Upper lobe of right lung (tissue), 1 donor: ENCODE measurements around the gene MRGPRX2. TPM values are rescaled to one million over a fixed set of nuclear protein-coding genes. Genes with fewer than 3 reads are reported as not detected.

Experiments
- ATAC-seq: fragments of 200-7000 bp; cut with Tn5 transposase; one replicate; pipeline ENCODE4 v1.9.1; 2020; ENCODE audit warnings: mild to moderate bottlenecking, moderate library complexity
- DNase-seq: peaks from one replicate; pipeline ENCODE4 v3.0.0-alpha.2; 2020
- H3K27ac ChIP-seq: fragments of 200-600 bp; one replicate; pipeline ENCODE4 v1.8.0; 2022
- H3K27me3 ChIP-seq: fragments of 200-600 bp; one replicate; pipeline ENCODE4 v1.8.0; 2022; ENCODE audit warnings: mild to moderate bottlenecking
- H3K36me3 ChIP-seq: fragments of 200-600 bp; one replicate; pipeline ENCODE4 v1.8.0; 2022
- H3K4me1 ChIP-seq: fragments of 200-600 bp; one replicate; pipeline ENCODE4 v1.8.0; 2022
- H3K4me3 ChIP-seq: fragments of 200-600 bp; one replicate; pipeline ENCODE4 v1.8.0; 2022; ENCODE audit warnings: mild to moderate bottlenecking
- H3K9me3 ChIP-seq: fragments of 200-600 bp; one replicate; pipeline ENCODE4 v1.8.0; 2022
- intact Hi-C: fragments of 100-400 bp; cut with DNase I; formaldehyde crosslinking; loops from one replicate; pipeline ENCODE4 v1.11.0; 2022
- total RNA-seq: library from RNA; stranded (reverse); fragmentation: NEBNext Ultra II Directional; extraction: Animal tissue kit (Norgen Biotek cat#: 25700); gene quantifications from one replicate; pipeline ENCODE4 v1.2.1, GENCODE V29; 2021
- TF ChIP-seq, protein P1 (sequence below): fragments of 200-600 bp; IDR thresholded peaks from one replicate; pipeline ENCODE4 v1.8.0; 2022; ENCODE audit warnings: antibody characterized with exemption
- donor health status: DM: no; HTN: yes; CAD: no; lungs with severe emphysema.

Gene MRGPRX2
- total RNA-seq, 1 donor from 2014 or later = not detected

DNA sequence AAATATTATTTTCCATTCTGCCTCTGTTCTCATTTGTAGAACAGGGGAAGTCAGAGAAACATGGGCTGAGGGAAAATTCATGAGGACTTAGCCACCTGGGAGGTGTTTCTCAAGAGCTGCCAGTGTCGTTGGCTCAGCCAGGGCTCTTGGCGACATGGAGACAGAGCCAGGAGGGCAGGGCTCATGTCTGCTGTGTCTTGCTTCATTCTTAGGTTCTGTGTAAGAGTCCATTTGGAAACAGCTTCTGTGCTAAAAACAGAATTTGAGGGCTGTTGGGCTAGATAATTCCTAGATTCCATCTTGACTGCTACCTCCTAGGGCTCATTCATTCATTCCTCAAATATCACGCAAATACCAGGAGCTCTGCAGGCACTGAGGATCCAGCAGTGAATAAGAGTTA is 15.1 kb upstream of the MRGPRX2 start:
- Histone ChIP-seq H3K4me1 (no peaks in the 10 kb centered on the region), H3K36me3 (no peaks in the 10 kb centered on the region), H3K4me3 (no peak overlapping the region), H3K27ac (no peak overlapping the region), H3K9me3 (no peaks in the 10 kb centered on the region), H3K27me3 (no peaks in the 10 kb centered on the region)
- TF ChIP-seq, protein P1, sequence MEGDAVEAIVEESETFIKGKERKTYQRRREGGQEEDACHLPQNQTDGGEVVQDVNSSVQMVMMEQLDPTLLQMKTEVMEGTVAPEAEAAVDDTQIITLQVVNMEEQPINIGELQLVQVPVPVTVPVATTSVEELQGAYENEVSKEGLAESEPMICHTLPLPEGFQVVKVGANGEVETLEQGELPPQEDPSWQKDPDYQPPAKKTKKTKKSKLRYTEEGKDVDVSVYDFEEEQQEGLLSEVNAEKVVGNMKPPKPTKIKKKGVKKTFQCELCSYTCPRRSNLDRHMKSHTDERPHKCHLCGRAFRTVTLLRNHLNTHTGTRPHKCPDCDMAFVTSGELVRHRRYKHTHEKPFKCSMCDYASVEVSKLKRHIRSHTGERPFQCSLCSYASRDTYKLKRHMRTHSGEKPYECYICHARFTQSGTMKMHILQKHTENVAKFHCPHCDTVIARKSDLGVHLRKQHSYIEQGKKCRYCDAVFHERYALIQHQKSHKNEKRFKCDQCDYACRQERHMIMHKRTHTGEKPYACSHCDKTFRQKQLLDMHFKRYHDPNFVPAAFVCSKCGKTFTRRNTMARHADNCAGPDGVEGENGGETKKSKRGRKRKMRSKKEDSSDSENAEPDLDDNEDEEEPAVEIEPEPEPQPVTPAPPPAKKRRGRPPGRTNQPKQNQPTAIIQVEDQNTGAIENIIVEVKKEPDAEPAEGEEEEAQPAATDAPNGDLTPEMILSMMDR = no peak
- no peak for ATAC-seq
- intact Hi-C loops = loop anchor here (10.0 kb wide), 1 partner anchor 479 kb away; no protein-coding TSS in a partner anchor
- no peak for DNase-seq

GRCh38 chr11:19073454-19074415 is 13.2 kb upstream of the MRGPRX2 start:
- TF ChIP-seq, protein P1 = no peak
- no peak overlapping the region for H3K4me3 ChIP-seq
- H3K9me3 ChIP-seq = no peaks in the 10 kb centered on the region
- ATAC-seq (no peak), DNase-seq (no peak)
- intact Hi-C loops = loop anchor here (10.0 kb wide), 1 partner anchor 481 kb away; no protein-coding TSS in a partner anchor
- H3K36me3 ChIP-seq = no peaks in the 10 kb centered on the region
- H3K4me1 ChIP-seq = no peaks in the 10 kb centered on the region
- no peak overlapping the region for H3K27ac ChIP-seq
- no peaks in the 10 kb centered on the region for H3K27me3 ChIP-seq

- ATAC-seq = peak; percentile 7
- intact Hi-C loops = loop anchor here (10.0 kb wide), 1 partner anchor 482 kb away; no protein-coding TSS in a partner anchor
These were observed 11.9 kb upstream of the MRGPRX2 start for GRCh38 chr11:19072464-19072863.

DNA sequence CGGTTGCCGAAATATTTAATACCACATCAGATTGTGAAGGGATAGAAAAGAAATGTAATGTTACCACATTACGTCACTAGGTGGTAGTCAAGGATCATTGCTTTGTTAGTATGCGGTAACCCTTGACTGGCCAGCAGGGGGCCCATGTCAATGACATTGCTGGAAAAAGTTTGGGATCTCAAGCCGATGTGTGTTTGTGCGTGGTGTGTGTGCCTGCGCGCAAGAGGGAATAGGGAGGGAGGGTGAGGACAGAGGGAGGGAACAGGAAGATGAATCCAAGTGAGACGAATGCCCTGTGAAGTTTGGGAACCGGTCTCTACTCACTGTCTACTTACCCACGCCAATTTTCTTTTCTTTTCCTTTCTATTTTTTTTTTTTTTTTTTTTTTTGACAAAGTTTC is 10.7 kb upstream of the MRGPRX2 start:
- Histone ChIP-seq H3K9me3 (no peaks in the 10 kb centered on the region), H3K27ac (no peak overlapping the region), H3K4me1 (no peaks in the 10 kb centered on the region), H3K36me3 (no peaks in the 10 kb centered on the region), H3K27me3 (no peaks in the 10 kb centered on the region), H3K4me3 (no peak overlapping the region)
- intact Hi-C loops = loop anchor here (10.0 kb wide), 1 partner anchor 484 kb away; no protein-coding TSS in a partner anchor
- DNase-seq (peak; percentile 81), ATAC-seq (peak; percentile 94)
- TF ChIP-seq, protein P1 = peak; percentile 89

More at GRCh38 chr11:19072464-19072863, 11.9 kb upstream of the MRGPRX2 start:
- DNase-seq = no peak
- Histone ChIP-seq H3K36me3 (no peaks in the 10 kb centered on the region), H3K9me3 (no peaks in the 10 kb centered on the region), H3K27me3 (no peaks in the 10 kb centered on the region), H3K4me1 (no peaks in the 10 kb centered on the region), H3K4me3 (no peak overlapping the region), H3K27ac (no peak overlapping the region)
- TF ChIP-seq, protein P1 = no peak

- H3K4me1 ChIP-seq = no peaks in the 10 kb centered on the region
These were observed 684 bp downstream of the MRGPRX2 start for GRCh38 chr11:19059833-19060232.

More at GRCh38 chr11:19059833-19060232, 684 bp downstream of the MRGPRX2 start:
- ATAC-seq = peak; percentile 15
- no peak overlapping the region for H3K4me3 ChIP-seq
- intact Hi-C loops = no loop called here
- H3K9me3 ChIP-seq = no peaks in the 10 kb centered on the region
- H3K27me3 ChIP-seq = no peaks in the 10 kb centered on the region
- no peak for DNase-seq
- H3K27ac ChIP-seq = no peak overlapping the region
- H3K36me3 ChIP-seq = no peaks in the 10 kb centered on the region
- TF ChIP-seq, protein P1 = no peak
